Breast epithelium (tissue), 3 donors: ENCODE data around the gene DHRS3.

ENCODE experiments used
- POLR2A ChIP-seq: fragments of 450-650 bp; IDR thresholded peaks from one replicate; pipeline ENCODE4 v1.6.1; 2016; ENCODE audit warnings: antibody characterized with exemption, mild to moderate bottlenecking, moderate library complexity
- TF ChIP-seq, protein P1 (sequence below), 3 donors: fragments of 450-650 bp; IDR thresholded peaks; one replicate each; pipeline ENCODE4 v1.5.1; 2016 to 2017; ENCODE audit warnings: antibody characterized with exemption in 3 of 3, mild to moderate bottlenecking in 3 of 3, moderate library complexity in 3 of 3

DNA sequence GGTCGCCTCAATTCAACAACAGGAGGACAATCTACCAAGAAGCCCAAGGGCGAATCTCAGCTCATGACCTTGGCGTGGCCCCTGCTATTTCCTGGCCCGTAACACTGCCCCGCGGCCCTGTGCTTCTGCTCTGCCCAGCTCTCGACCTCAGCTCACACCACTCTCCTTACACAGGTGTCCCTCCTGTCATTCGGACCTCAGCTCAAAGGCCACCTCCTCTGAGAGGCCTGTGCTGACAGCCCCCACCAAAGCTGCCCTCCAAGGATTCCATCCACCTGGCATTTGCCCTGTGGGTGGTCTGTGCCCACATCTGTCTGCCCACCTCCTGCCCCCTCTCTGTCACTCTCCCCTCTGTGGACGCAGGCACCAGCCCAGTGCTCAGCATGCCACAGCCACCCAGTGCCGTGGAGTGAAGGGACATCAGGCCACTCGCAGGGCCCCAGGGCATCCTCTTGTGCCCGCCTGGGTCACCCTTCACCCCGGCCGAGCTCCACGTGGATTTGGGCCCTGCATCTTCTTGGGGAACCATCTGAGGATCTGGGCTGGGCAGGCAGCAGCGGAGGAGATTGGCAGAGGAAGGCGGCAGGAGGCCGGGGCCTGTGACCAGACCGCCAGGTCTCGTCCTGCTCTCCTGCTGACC lies 70.3 kb downstream of the DHRS3 start:
- TF ChIP-seq, protein P1, sequence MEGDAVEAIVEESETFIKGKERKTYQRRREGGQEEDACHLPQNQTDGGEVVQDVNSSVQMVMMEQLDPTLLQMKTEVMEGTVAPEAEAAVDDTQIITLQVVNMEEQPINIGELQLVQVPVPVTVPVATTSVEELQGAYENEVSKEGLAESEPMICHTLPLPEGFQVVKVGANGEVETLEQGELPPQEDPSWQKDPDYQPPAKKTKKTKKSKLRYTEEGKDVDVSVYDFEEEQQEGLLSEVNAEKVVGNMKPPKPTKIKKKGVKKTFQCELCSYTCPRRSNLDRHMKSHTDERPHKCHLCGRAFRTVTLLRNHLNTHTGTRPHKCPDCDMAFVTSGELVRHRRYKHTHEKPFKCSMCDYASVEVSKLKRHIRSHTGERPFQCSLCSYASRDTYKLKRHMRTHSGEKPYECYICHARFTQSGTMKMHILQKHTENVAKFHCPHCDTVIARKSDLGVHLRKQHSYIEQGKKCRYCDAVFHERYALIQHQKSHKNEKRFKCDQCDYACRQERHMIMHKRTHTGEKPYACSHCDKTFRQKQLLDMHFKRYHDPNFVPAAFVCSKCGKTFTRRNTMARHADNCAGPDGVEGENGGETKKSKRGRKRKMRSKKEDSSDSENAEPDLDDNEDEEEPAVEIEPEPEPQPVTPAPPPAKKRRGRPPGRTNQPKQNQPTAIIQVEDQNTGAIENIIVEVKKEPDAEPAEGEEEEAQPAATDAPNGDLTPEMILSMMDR (IDR thresholded peaks at IDR 0.05): no peak
- TF ChIP-seq POLR2A: no peak
